GM21825 (cell line): ENCODE data around the gene CGB1.

ENCODE experiments used
- ATAC-seq: cut with Tn5 transposase; IDR thresholded peaks from one replicate; pipeline ENCODE4 v1.9.1; 2021; ENCODE audit warnings: mild to moderate bottlenecking, moderate library complexity; ENCODE audit not compliant: unreplicated experiment

Gene CGB1

GRCh38 chr19:48999481-49000325, 37.0 kb downstream of the CGB1 start:
- ATAC-seq: no peak

- no peak for ATAC-seq
Observed at GRCh38 chr19:48997972-48998371, 38.7 kb downstream of the CGB1 start.

DNA sequence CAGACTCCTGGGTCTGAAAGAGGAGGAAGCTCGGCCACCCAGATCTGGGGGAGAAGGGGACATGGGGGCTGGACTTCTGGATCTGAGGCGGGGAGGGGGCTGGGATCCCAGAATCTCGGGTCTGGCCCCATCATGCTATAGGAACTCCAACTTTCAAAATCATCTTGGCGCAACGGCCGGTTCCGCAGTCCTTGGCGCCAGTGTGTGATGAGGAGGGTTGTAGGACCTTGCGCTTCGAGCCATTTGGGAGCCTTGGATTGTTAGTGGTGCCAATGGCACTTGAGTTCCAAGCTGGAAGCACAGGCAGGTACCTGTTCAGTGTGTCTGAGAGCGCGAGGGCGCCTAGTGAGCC, 42.7 kb downstream of the CGB1 start:
- ATAC-seq: no peak

DNA sequence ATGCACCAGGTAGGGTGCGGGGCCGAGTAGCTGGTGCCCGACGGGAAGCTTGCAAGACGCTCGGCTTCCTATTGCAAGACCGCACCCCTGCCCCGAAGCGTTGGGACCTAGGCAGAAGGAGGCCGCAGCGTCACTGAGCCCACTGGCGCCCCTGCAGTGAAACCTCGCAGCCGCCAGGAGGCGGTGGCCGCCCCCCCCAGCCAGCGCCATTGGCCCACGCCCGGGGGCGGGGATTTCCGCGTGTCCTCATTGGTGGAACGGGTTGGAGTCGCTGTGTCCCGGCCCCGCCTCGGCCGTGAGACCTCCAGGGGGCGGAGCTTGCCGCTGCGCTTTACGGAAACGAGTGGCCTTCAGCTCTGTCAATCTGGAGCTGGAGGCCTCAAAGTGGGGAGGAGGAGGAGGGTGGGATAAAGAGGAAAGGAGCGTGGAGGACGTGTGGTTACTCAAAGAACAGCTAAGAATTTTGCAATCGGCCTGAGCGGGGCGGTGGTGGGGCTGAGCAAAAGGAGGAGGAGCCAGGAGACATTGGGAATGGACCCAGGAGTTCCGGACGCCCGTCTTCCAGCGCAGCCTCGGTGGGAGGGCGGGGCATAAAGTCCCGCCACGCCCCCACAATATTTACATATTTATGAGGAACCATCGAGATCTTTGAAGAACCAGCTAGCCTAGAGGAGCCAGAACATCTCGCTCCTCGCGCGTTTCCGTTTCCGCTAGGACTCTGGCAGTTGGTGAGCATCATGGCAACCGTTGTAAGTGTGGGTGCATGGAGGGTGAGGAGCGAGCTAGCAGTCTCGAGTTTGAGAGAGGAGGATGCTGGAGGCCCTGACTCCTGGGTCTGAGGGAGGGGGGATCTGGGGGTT, 43.3 kb downstream of the CGB1 start, which contains the start of the genes GYS1 and RUVBL2:
Gene GYS1, minus strand, starts transcription at position 135 of the 860 bp plus-strand sequence. CDS start 197 bp downstream, outside the sequence.
Gene RUVBL2, plus strand, starts transcription at position 713 of the 860 bp plus-strand sequence. Its CDS starts 25 bp downstream, at position 738.
- peak; percentile 76 for ATAC-seq

DNA sequence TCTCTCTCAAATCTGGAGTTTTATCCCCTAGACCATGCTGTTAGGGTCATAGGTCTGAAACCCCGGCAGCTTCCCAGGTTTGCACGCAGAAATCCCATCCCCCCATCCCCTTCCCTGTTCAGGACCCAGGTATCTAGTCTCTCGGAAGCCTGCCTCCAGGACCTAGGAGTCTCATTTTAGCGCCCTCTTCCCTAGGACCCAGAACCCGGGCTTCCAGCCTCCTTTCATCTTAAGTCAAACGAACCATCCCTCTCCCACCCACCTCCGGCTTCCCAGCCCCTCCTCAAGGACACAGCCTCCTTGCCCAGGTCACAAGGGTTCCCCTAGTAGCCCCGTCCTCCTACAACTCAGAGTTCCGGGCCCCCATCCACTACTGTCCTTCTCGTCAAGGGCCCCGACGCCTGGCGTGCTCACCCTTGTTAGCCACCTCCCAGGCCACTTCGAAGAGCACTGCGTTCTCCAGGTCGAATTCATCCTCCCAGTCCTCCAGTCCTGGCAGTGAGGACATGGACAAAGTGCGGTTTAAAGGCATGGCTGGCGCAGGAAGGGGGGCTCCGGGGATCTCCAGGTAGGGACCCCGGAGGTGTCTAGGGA, 44.0 kb downstream of the CGB1 start:
- ATAC-seq: peak; percentile 1

- ATAC-seq: no peak
Observed at GRCh38 chr19:48991873-48992580, 44.7 kb downstream of the CGB1 start.

GRCh38 chr19:48991011-48991609, 45.6 kb downstream of the CGB1 start:
- ATAC-seq: no peak

DNA sequence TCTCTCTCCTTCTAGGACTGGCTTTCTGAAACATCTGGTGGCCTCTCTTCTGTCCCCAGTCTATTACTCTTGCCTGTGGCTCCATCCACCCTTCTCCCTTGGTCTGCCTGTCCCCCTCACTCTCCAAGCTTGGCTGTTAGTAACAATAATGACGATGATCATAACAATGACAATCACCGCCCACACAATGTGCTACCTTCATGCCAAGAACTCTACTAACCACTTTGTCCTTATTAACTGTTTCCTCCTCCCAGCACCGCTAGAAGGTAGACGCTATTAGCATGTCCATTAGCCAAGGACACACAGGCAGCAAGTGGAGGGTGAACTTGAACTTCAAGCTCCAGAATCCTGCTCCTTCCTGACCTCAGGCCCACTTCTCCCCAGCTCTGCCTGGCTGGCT, 46.3 kb downstream of the CGB1 start:
- no peak for ATAC-seq

DNA sequence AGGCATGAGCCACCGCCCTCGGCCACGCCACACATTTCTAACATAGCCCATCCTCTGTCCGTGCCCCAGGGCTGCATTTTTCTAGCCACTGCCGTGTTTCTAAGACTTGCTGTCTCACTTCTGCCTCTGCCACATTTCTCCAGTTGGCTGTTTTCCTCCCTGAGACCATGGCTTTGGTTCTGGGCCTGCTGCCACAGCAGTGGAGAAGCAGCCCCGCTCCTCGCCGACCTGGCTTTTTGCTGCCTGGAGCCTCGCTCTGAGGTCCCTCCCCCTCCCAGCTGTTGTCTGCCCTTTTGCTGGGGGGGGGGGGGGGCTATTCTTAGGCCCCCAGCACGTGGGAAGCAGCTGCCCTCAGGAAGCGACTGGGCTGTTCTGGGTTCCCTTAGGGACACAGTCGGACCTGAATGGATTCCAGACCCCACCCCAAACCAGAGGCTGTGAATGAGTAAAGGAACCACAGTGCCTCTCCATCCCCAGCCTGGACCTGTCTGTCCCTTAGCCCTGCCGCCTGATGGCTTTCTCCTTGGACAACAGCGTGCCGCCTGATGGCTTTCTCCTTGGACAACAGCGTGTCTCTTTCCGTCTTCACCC, 46.9 kb downstream of the CGB1 start:
- no peak for ATAC-seq

DNA sequence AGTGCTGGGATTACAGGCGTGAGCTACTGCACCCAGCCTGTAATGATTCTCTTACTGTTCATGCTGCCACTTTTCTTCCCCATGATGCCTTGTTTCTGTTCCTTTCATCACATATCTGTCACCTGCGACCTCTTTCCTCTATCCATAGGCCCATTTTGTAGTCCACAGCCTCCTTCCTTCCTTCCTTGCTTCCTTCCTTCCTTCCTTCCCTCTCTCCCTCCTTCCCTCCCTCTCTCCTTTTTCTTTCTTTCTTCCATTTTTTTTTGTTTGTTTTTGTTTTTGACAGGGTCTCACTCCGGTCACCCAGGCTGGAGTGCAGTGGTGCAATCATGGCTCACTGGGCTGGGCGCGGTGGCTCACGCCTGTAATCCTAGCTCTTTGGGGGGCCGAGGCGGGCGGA, 47.8 kb downstream of the CGB1 start:
- no peak for ATAC-seq

- ATAC-seq: no peak
Observed at GRCh38 chr19:48988286-48988685, 48.4 kb downstream of the CGB1 start.

- ATAC-seq: no peak
Observed at GRCh38 chr19:48987323-48987722, 49.4 kb downstream of the CGB1 start.

DNA sequence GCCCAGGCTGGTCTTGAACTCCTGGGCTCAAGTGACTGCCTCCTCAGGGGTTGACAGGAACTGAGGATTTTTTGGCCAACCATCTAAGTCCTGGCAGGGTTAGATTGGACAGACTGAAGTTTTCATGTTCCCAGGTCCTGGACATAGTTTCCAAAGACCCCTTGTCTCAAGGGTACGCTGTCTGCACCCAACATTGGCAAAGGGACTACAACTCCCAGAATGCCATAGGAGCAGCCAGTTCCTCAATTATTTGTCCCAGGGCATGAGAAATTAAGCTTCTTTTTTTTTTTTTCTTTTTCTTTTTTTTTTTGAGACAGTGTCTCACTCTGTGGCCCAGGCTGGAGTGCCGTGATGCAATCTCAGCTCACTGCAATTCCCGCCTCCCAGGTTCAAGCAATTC, 50.5 kb downstream of the CGB1 start:
- no peak for ATAC-seq

- ATAC-seq: no peak
Observed at GRCh38 chr19:48985711-48986110, 51.0 kb downstream of the CGB1 start.
